Activated CD4-positive, alpha-beta memory T cell treated with anti-CD3 and anti-CD28 coated beads, Interleukin-2, amount 10 ng/mL, durations not matched to agents 7 days and 5 days (primary cell): ENCODE data around the gene ETFA. TPM values are rescaled to one million over a fixed set of nuclear protein-coding genes. Genes with fewer than 3 reads are reported as not detected.

ENCODE experiments used
- CTCF ChIA-PET: fragments of 350-600 bp; sonication (Branson Sonifier 250); formaldehyde crosslinking; loops from one replicate; lab custom pipeline; 2021; ENCODE audit warnings: antibody characterized with exemption, inconsistent platforms; lab: Charles Lee
- POLR2A ChIA-PET: fragments of 350-600 bp; sonication (Branson Sonifier 250); formaldehyde crosslinking; loops from one replicate; lab custom pipeline; 2021; ENCODE audit warnings: antibody characterized with exemption; lab: Charles Lee
- DNase-seq: peaks from one replicate; pipeline ENCODE4 v3.0.0-alpha.2; 2020
- H3K27ac Mint-ChIP-seq: one replicate; pipeline ENCODE4 v1.8.0; 2021; ENCODE audit warnings: mild to moderate bottlenecking, mixed read lengths
- H3K27me3 Mint-ChIP-seq: one replicate; pipeline ENCODE4 v1.8.0; 2021; ENCODE audit warnings: mixed read lengths
- H3K36me3 Mint-ChIP-seq: one replicate; pipeline ENCODE4 v1.8.0; 2021; ENCODE audit warnings: low read depth, mixed read lengths
- H3K4me1 Mint-ChIP-seq: one replicate; pipeline ENCODE4 v1.8.0; 2021; ENCODE audit warnings: mixed read lengths
- H3K4me3 Mint-ChIP-seq: one replicate; pipeline ENCODE4 v1.8.0; 2021; ENCODE audit warnings: mild to moderate bottlenecking, mixed read lengths
- H3K9me3 Mint-ChIP-seq: one replicate; pipeline ENCODE4 v1.8.0; 2021; ENCODE audit warnings: mixed read lengths
- total RNA-seq, 2 experiments: library from RNA; stranded (reverse); gene quantifications; one replicate each; pipeline ENCODE4 v1.2.3, GENCODE V29; 2021

The ETFA gene
- total RNA-seq, 2 experiments from 2014 or later = 109 to 112 TPM

GRCh38 chr15:76209523-76209922 lies 101.7 kb downstream of the ETFA start:
- H3K36me3 Mint-ChIP-seq = peaks cover 15% of the 10 kb centered on the region
- H3K27me3 Mint-ChIP-seq = no peaks in the 10 kb centered on the region
- H3K4me3 Mint-ChIP-seq = no peak overlapping the region
- ChIA-PET CTCF (interaction anchor here (2.7 kb wide), 1 partner anchor 19 kb away, joined by 7 read pairs; no protein-coding TSS in a partner anchor), POLR2A (no interaction called here)
- H3K27ac Mint-ChIP-seq = no peak overlapping the region
- no peak for DNase-seq
- no peaks in the 10 kb centered on the region for H3K4me1 Mint-ChIP-seq
- H3K9me3 Mint-ChIP-seq = no peaks in the 10 kb centered on the region

- ChIA-PET CTCF (interaction anchor here (2.7 kb wide), 1 partner anchor 18 kb away, joined by 7 read pairs; no protein-coding TSS in a partner anchor), POLR2A (no interaction called here)
- no peaks in the 10 kb centered on the region for H3K4me1 Mint-ChIP-seq
- no peak overlapping the region for H3K4me3 Mint-ChIP-seq
- H3K27me3 Mint-ChIP-seq = no peaks in the 10 kb centered on the region
- H3K9me3 Mint-ChIP-seq = no peaks in the 10 kb centered on the region
- DNase-seq = no peak
- peaks cover 15% of the 10 kb centered on the region for H3K36me3 Mint-ChIP-seq
- H3K27ac Mint-ChIP-seq = no peak overlapping the region
Observed at GRCh38 chr15:76208786-76209424, 102.4 kb downstream of the ETFA start.

GRCh38 chr15:76208084-76208785 lies 103.0 kb downstream of the ETFA start:
- H3K27ac Mint-ChIP-seq = no peak overlapping the region
- peaks cover 15% of the 10 kb centered on the region for H3K36me3 Mint-ChIP-seq
- H3K9me3 Mint-ChIP-seq = no peaks in the 10 kb centered on the region
- no peaks in the 10 kb centered on the region for H3K27me3 Mint-ChIP-seq
- ChIA-PET CTCF (interaction anchor here (2.7 kb wide), 1 partner anchor 17 kb away, joined by 7 read pairs; no protein-coding TSS in a partner anchor), POLR2A (no interaction called here)
- H3K4me1 Mint-ChIP-seq = no peaks in the 10 kb centered on the region
- no peak for DNase-seq
- H3K4me3 Mint-ChIP-seq = no peak overlapping the region

- H3K9me3 Mint-ChIP-seq = no peaks in the 10 kb centered on the region
- H3K27ac Mint-ChIP-seq = no peak overlapping the region
- H3K4me3 Mint-ChIP-seq = no peak overlapping the region
- no peak for DNase-seq
- H3K4me1 Mint-ChIP-seq = no peaks in the 10 kb centered on the region
- CTCF ChIA-PET = interaction anchor here (0.7 kb wide), 1 partner anchor 478 kb away, joined by 4 read pairs; no protein-coding TSS in a partner anchor
- H3K36me3 Mint-ChIP-seq = peaks cover 13% of the 10 kb centered on the region
- no peaks in the 10 kb centered on the region for H3K27me3 Mint-ChIP-seq
- POLR2A ChIA-PET = no interaction called here
Observed at GRCh38 chr15:76206325-76206976, 104.8 kb downstream of the ETFA start.

- ChIA-PET CTCF (no interaction called here), POLR2A (no interaction called here)
- Mint-ChIP-seq H3K27me3 (no peaks in the 10 kb centered on the region), H3K36me3 (peaks cover 4% of the 10 kb centered on the region), H3K4me1 (no peaks in the 10 kb centered on the region), H3K4me3 (no peak overlapping the region), H3K27ac (no peak overlapping the region), H3K9me3 (no peaks in the 10 kb centered on the region)
- no peak for DNase-seq
Observed at GRCh38 chr15:76204916-76205460, 106.3 kb downstream of the ETFA start.

- H3K4me1 Mint-ChIP-seq = no peaks in the 10 kb centered on the region
- H3K27ac Mint-ChIP-seq = no peak overlapping the region
- ChIA-PET POLR2A (no interaction called here), CTCF (no interaction called here)
- no peaks in the 10 kb centered on the region for H3K9me3 Mint-ChIP-seq
- no peak overlapping the region for H3K4me3 Mint-ChIP-seq
- no peak for DNase-seq
- no peaks in the 10 kb centered on the region for H3K27me3 Mint-ChIP-seq
- peaks cover 3% of the 10 kb centered on the region for H3K36me3 Mint-ChIP-seq
Observed at GRCh38 chr15:76204109-76204845, 107.0 kb downstream of the ETFA start.

GRCh38 chr15:76203346-76204108 lies 107.7 kb downstream of the ETFA start:
- DNase-seq = no peak
- ChIA-PET POLR2A (no interaction called here), CTCF (no interaction called here)
- no peak overlapping the region for H3K27ac Mint-ChIP-seq
- H3K9me3 Mint-ChIP-seq = no peaks in the 10 kb centered on the region
- H3K4me3 Mint-ChIP-seq = no peak overlapping the region
- no peaks in the 10 kb centered on the region for H3K27me3 Mint-ChIP-seq
- H3K36me3 Mint-ChIP-seq = peaks cover 3% of the 10 kb centered on the region
- H3K4me1 Mint-ChIP-seq = no peaks in the 10 kb centered on the region

- Mint-ChIP-seq H3K4me3 (no peak overlapping the region), H3K4me1 (peaks cover 11% of the 10 kb centered on the region), H3K27ac (no peak overlapping the region), H3K27me3 (no peaks in the 10 kb centered on the region), H3K36me3 (no peaks in the 10 kb centered on the region), H3K9me3 (no peaks in the 10 kb centered on the region)
- no peak for DNase-seq
- ChIA-PET POLR2A (interaction anchor here (1.2 kb wide), 1 partner anchor 19 kb away, joined by 4 read pairs; no protein-coding TSS in a partner anchor), CTCF (no interaction called here)
Observed at GRCh38 chr15:76201536-76202255, 109.6 kb downstream of the ETFA start.

- Mint-ChIP-seq H3K27me3 (no peaks in the 10 kb centered on the region), H3K36me3 (no peaks in the 10 kb centered on the region), H3K4me3 (no peak overlapping the region), H3K9me3 (no peaks in the 10 kb centered on the region), H3K27ac (no peak overlapping the region), H3K4me1 (peaks cover 14% of the 10 kb centered on the region)
- no peak for DNase-seq
- ChIA-PET POLR2A (interaction anchor here (1.2 kb wide), 1 partner anchor 18 kb away, joined by 4 read pairs; no protein-coding TSS in a partner anchor), CTCF (no interaction called here)
Observed at GRCh38 chr15:76200641-76201105, 110.6 kb downstream of the ETFA start.

- no peaks in the 10 kb centered on the region for H3K36me3 Mint-ChIP-seq
- H3K9me3 Mint-ChIP-seq = no peaks in the 10 kb centered on the region
- H3K4me1 Mint-ChIP-seq = peaks cover 14% of the 10 kb centered on the region
- no peak for DNase-seq
- no peaks in the 10 kb centered on the region for H3K27me3 Mint-ChIP-seq
- ChIA-PET POLR2A (interaction anchor here (1.2 kb wide), 1 partner anchor 18 kb away, joined by 4 read pairs; no protein-coding TSS in a partner anchor), CTCF (interaction anchor here (0.5 kb wide), 1 partner anchor 11 kb away, joined by 3 read pairs; no protein-coding TSS in a partner anchor)
- no peak overlapping the region for H3K27ac Mint-ChIP-seq
- H3K4me3 Mint-ChIP-seq = no peak overlapping the region
Observed at GRCh38 chr15:76200083-76200465, 111.2 kb downstream of the ETFA start.
